GM20000 (cell line): ENCODE data around the gene USP20.

Experiments
- DNase-seq: peaks from one replicate; pipeline ENCODE4 v3.0.0; 2012; ENCODE audit warnings: low spot score
- CTCF ChIP-seq: IDR thresholded peaks from 2 replicates; pipeline ENCODE4 v1.5.1; 2012; ENCODE audit warnings: mild to moderate bottlenecking, control low read depth; ENCODE audit errors: extremely low read depth, missing control alignments

The USP20 gene

GRCh38 chr9:129919277-129919676 lies 84.0 kb downstream of the USP20 start:
- no peak for TF ChIP-seq CTCF
- DNase-seq = no peak

- TF ChIP-seq CTCF = no peak
- DNase-seq = no peak
Observed at GRCh38 chr9:129919841-129920240, 84.6 kb downstream of the USP20 start.

- DNase-seq = no peak
- TF ChIP-seq CTCF = no peak
Observed at GRCh38 chr9:129921905-129922304, 86.6 kb downstream of the USP20 start.

- TF ChIP-seq CTCF = no peak
- DNase-seq = no peak
Observed at GRCh38 chr9:129923589-129923988, 88.3 kb downstream of the USP20 start.

- TF ChIP-seq CTCF = no peak
- no peak for DNase-seq
Observed at GRCh38 chr9:129929496-129930125, 94.4 kb downstream of the USP20 start.

- no peak for DNase-seq
- no peak for TF ChIP-seq CTCF
Observed at GRCh38 chr9:129930743-129931142, 95.5 kb downstream of the USP20 start.
